ENCODE data around the gene NKD2.

The NKD2 gene

DNA sequence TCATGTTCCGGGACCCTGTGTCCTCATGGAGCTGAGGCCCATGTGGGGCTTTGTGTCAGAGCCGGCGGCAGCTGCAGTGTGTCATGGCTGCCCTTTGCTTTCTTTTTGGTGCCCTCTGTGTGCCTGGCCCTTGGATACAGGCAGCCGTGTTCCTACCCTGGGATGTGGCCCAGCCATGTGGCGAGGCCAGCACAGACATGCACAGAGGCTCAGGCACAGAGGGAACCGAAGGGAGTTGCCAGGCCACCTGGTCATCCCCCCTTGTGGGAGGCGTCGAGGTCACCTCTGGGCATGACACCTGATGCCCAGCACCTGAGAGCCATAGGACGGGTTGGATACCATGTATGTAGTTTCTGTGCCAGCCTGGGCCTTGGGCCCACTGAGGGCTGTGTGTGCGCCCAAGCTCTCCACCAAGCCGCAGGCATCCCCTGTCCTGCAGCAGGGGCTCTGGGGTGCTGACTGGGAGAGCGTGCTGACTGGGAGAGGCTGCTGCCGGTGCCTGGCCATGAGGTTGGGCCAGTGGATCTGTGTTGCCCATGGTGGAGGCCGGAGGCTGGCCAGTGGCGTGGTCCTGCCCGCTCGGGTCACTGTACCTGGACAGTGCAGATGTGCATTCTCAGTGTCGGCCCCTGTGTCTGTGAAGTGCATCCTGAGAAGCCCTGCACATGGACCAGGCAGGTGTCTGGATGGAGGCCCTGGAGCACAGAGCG, 4.8 kb downstream of the NKD2 start:
- H3K4me1 ChIP-seq (ENCODE audit: control insufficient read depth in 1 of 2, insufficient read depth in 1 of 2, low read depth in 1 of 2, low read length in 1 of 2): no peaks in the 10 kb centered on the region
- TF ChIP-seq, protein P1, sequence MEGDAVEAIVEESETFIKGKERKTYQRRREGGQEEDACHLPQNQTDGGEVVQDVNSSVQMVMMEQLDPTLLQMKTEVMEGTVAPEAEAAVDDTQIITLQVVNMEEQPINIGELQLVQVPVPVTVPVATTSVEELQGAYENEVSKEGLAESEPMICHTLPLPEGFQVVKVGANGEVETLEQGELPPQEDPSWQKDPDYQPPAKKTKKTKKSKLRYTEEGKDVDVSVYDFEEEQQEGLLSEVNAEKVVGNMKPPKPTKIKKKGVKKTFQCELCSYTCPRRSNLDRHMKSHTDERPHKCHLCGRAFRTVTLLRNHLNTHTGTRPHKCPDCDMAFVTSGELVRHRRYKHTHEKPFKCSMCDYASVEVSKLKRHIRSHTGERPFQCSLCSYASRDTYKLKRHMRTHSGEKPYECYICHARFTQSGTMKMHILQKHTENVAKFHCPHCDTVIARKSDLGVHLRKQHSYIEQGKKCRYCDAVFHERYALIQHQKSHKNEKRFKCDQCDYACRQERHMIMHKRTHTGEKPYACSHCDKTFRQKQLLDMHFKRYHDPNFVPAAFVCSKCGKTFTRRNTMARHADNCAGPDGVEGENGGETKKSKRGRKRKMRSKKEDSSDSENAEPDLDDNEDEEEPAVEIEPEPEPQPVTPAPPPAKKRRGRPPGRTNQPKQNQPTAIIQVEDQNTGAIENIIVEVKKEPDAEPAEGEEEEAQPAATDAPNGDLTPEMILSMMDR (IDR thresholded peaks at IDR 0.05): no peak
- no peak overlapping the region for H3K27ac ChIP-seq
- H3K9me3 ChIP-seq: no peaks in the 10 kb centered on the region
- peaks cover 43% of the 10 kb centered on the region for H3K27me3 ChIP-seq
- H3K4me3 ChIP-seq (ENCODE audit: low read depth in 1 of 2, low read length in 1 of 2): no peak overlapping the region
- no peaks in the 10 kb centered on the region for H3K36me3 ChIP-seq

DNA sequence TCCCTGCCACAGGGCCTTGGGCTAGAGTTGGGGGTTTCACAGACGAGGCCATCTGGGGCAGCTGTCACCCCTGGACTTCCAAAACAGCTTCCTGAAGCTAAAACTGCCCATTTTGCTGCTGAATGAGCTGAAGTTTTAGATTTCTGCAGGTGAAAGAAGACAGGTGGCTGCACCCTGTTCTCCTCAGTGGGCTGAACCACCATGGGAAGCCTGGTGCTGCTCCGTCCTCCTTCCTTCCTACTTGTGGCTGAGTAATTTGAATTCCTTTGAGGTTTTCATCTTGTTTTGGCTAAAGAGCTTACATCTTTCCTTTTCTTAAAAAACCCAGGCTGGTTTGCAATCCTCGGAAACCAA, 5.3 kb downstream of the NKD2 start:
- TF ChIP-seq, protein P1 (IDR thresholded peaks at IDR 0.05): no peak
- Histone ChIP-seq H3K27me3 (peaks cover 38% of the 10 kb centered on the region), H3K9me3 (no peaks in the 10 kb centered on the region), H3K36me3 (no peaks in the 10 kb centered on the region), H3K4me1 (ENCODE audit: control insufficient read depth in 1 of 2, insufficient read depth in 1 of 2, low read depth in 1 of 2, low read length in 1 of 2) (no peaks in the 10 kb centered on the region), H3K4me3 (ENCODE audit: low read depth in 1 of 2, low read length in 1 of 2) (no peak overlapping the region), H3K27ac (no peak overlapping the region)

DNA sequence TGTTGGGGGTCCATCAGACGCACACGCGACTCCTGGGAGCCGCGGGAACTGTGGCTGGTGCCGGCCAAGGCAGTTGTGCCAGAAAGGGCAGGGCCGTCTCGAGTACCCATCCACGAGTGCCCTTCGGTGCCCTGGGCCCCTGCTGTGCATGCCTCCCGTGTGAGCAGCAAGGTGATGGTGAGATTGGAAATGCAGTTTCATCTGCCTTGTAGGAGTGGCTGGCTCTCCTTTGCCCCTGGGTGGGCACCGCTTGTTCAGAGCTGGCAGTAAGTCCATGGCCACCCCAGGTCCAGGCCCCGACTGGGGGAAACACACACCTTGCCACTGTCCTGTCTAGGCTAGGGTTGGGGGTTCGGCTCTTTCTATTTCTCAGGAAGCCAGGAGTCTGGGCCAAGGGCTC, 5.7 kb downstream of the NKD2 start:
- H3K27me3 ChIP-seq: peaks cover 34% of the 10 kb centered on the region
- no peaks in the 10 kb centered on the region for H3K36me3 ChIP-seq
- no peaks in the 10 kb centered on the region for H3K9me3 ChIP-seq
- TF ChIP-seq, protein P1 (IDR thresholded peaks at IDR 0.05): no peak
- no peaks in the 10 kb centered on the region for H3K4me1 ChIP-seq (ENCODE audit: control insufficient read depth in 1 of 2, insufficient read depth in 1 of 2, low read depth in 1 of 2, low read length in 1 of 2)
- no peak overlapping the region for H3K4me3 ChIP-seq (ENCODE audit: low read depth in 1 of 2, low read length in 1 of 2)
- H3K27ac ChIP-seq: no peak overlapping the region

DNA sequence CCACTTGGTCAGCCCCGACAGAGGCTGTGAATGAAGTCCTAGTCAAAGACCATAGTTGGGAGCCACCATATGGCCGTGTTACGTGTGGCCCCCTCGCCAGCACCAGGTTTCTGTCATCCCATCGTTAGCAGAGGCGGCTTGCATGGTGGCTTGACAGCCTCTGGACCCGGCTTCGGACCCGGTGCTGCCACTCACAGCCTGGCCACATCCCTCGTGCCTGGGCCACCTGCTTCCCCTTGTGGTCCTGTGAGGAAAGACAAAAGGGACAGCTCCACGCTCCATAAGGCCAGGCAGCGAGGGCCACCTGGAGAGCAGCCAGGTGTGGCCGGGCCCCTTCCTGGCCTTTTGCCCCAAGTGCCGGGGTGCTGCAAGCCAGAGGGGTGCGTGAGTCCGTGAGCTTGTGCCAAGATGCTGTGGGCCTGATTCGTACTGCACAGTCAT, 6.2 kb downstream of the NKD2 start:
- H3K4me1 ChIP-seq (ENCODE audit: control insufficient read depth in 1 of 2, insufficient read depth in 1 of 2, low read depth in 1 of 2, low read length in 1 of 2): no peaks in the 10 kb centered on the region
- H3K27ac ChIP-seq: no peak overlapping the region
- no peaks in the 10 kb centered on the region for H3K9me3 ChIP-seq
- H3K27me3 ChIP-seq: peaks cover 29% of the 10 kb centered on the region
- H3K4me3 ChIP-seq (ENCODE audit: low read depth in 1 of 2, low read length in 1 of 2): no peak overlapping the region
- no peaks in the 10 kb centered on the region for H3K36me3 ChIP-seq
- TF ChIP-seq, protein P1 (IDR thresholded peaks at IDR 0.05): no peak

DNA sequence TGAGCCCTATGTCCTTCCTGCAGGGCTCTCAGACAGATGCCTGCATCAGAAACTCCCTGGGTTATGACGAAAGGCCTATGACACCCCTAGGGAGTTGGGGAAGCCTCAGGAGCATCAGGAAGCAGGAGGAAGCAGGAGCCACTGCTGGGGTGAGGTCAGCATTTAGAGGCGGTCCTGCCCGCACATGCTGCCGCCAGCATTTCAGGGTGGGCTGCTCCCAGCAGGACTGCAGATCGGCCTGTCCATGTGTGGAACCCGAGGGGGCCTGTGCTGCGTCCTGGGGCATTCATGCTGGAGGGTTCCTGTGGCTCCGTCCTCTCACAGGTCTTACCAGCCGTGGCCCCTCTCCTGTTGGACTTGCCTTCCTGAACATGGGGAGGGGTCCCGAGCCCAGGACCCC, 6.9 kb downstream of the NKD2 start:
- no peaks in the 10 kb centered on the region for H3K36me3 ChIP-seq
- H3K4me1 ChIP-seq (ENCODE audit: control insufficient read depth in 1 of 2, insufficient read depth in 1 of 2, low read depth in 1 of 2, low read length in 1 of 2): no peaks in the 10 kb centered on the region
- TF ChIP-seq, protein P1 (IDR thresholded peaks at IDR 0.05): no peak
- no peaks in the 10 kb centered on the region for H3K9me3 ChIP-seq
- no peak overlapping the region for H3K4me3 ChIP-seq (ENCODE audit: low read depth in 1 of 2, low read length in 1 of 2)
- peaks cover 22% of the 10 kb centered on the region for H3K27me3 ChIP-seq
- no peak overlapping the region for H3K27ac ChIP-seq

Measured in neutrophil (primary cell).